ENCODE data around the gene PHF13. TPM values are rescaled to one million over a fixed set of nuclear protein-coding genes. Genes with fewer than 3 reads are reported as not detected.

The PHF13 gene
- total and polyA plus RNA-seq, 9 of the 15 experiments (the other 6 are each of a cell fraction or from before 2014, with no cell fraction given): 1.8 to 36.1 (median 11.7) TPM

- TF ChIP-seq COPS2 (conservative IDR thresholded peaks at IDR 0.05) (no peak), ZNF766 (CRISPR knock-in tag; conservative IDR thresholded peaks at IDR 0.05) (peak; percentile 98), SMAD1 (IDR thresholded peaks at IDR 0.05; ENCODE audit: low read depth, low read length, partially characterized antibody) (peak; percentile 61), EZH2 (IDR thresholded peaks at IDR 0.05; ENCODE audit: borderline replicate concordance, low read depth, low read length) (no peak), CEBPG (CRISPR knock-in tag; IDR thresholded peaks at IDR 0.05) (no peak), CEBPG (tag; conservative IDR thresholded peaks at IDR 0.05 in 1 of 2, IDR thresholded peaks at IDR 0.05 in 1 of 2) (no peak), TEAD2 (tag; IDR thresholded peaks at IDR 0.05) (no peak), TCF3 (CRISPR knock-in tag; IDR thresholded peaks at IDR 0.05) (peak; percentile 29; the same call in 1 of the 2 replicates), ZBTB8A (IDR thresholded peaks at IDR 0.05; ENCODE audit: partially characterized antibody) (no peak), HDAC1 (IDR thresholded peaks at IDR 0.05) (peak in 1 of 2 experiments; percentile 95; a peak in 2 of 4 replicates), ZNF76 (CRISPR knock-in tag; IDR thresholded peaks at IDR 0.05; ENCODE audit: borderline replicate concordance) (no peak), HDAC2 (IDR thresholded peaks at IDR 0.05) (peak; percentile 58; the same call in 1 of the 2 replicates), CLOCK (CRISPR knock-in tag; IDR thresholded peaks at IDR 0.05; ENCODE audit: borderline replicate concordance) (no peak), ZNF830 (CRISPR knock-in tag; IDR thresholded peaks at IDR 0.05) (no peak), ZNF3 (CRISPR knock-in tag; IDR thresholded peaks at IDR 0.05) (no peak), NUFIP1 (IDR thresholded peaks at IDR 0.05; ENCODE audit: partially characterized antibody) (no peak), MED1 (CRISPR knock-in tag; IDR thresholded peaks at IDR 0.05; ENCODE audit: borderline replicate concordance) (no peak; the same call in 1 of the 2 replicates), ZFP30 (CRISPR knock-in tag; IDR thresholded peaks at IDR 0.05; ENCODE audit: borderline replicate concordance) (no peak), BCL6 (CRISPR knock-in tag; IDR thresholded peaks at IDR 0.05) (no peak), ZNF24 (IDR thresholded peaks at IDR 0.05) (no peak), ZNF239 (CRISPR knock-in tag; IDR thresholded peaks at IDR 0.05) (no peak)
- TF ChIP-seq, protein P1, sequence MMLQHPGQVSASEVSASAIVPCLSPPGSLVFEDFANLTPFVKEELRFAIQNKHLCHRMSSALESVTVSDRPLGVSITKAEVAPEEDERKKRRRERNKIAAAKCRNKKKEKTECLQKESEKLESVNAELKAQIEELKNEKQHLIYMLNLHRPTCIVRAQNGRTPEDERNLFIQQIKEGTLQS (IDR thresholded peaks at IDR 0.05): peak; percentile 84
- TF ChIP-seq, protein P1 (CRISPR knock-in tag; conservative IDR thresholded peaks at IDR 0.05): peak; percentile 62; the same call in 1 of the 2 replicates
- TF ChIP-seq, protein P2, sequence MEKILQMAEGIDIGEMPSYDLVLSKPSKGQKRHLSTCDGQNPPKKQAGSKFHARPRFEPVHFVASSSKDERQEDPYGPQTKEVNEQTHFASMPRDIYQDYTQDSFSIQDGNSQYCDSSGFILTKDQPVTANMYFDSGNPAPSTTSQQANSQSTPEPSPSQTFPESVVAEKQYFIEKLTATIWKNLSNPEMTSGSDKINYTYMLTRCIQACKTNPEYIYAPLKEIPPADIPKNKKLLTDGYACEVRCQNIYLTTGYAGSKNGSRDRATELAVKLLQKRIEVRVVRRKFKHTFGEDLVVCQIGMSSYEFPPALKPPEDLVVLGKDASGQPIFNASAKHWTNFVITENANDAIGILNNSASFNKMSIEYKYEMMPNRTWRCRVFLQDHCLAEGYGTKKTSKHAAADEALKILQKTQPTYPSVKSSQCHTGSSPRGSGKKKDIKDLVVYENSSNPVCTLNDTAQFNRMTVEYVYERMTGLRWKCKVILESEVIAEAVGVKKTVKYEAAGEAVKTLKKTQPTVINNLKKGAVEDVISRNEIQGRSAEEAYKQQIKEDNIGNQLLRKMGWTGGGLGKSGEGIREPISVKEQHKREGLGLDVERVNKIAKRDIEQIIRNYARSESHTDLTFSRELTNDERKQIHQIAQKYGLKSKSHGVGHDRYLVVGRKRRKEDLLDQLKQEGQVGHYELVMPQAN (IDR thresholded peaks at IDR 0.05; ENCODE audit: borderline replicate concordance): peak; percentile 93
Observed at GRCh38 chr1:6601049-6601922, 12.2 kb upstream of the PHF13 start (continued).

Measured in K562 (cell line).